ENCODE data around the gene RASL12. TPM values are rescaled to one million over a fixed set of nuclear protein-coding genes. Genes with fewer than 3 reads are reported as not detected.

RASL12 gene
- total and polyA plus RNA-seq, 2 of the 4 experiments (the other 2 are of a cell fraction), result 0.18 to 0.22 TPM

DNA sequence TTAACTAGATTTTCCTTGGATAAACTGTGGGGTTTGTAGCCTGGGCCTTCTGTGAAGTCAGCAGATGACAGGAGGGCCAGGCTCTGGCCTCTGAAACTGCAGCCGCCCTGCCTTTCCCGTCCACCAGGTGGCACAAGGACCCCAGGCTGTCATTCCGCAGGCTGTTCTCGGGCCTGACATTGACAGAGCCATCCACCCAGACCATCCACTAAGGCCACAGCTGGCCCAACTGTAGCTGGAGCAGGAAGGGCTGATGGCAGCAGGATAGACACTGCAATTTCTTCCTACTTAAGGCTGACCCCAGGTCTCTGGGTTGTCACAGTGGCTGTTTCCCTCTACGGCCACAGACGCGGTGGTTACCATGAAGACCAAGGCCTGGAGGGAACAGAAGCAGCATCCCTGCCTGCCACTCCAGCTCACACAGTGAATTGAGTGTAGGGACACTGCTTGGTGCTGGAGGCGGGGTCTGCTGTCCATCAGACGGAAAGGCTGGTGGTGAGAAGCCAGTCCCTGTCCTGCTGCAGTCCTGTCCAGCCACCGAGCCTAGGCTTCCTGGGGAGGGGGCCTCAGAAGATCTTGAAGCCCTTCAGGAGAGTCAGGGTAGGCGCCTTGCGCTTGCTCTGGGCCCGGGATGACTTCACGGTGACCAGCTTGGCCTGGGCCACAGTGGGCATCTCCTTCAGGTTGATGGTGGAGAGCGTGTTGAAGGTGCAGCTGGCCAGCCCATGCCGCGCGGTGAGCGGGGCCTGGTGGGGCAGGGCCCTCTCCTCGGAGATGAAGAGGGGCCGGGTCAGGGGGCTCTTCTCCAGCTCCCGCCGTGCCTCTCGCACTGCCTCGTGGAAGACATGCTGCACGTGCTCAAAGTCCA, 13.2 kb downstream of the RASL12 start:
- no peak overlapping the region for H2BK15ac ChIP-seq (ENCODE audit: low read depth, low read length)
- H2BK5ac ChIP-seq (ENCODE audit: low read depth, low read length, poor library complexity, severe bottlenecking), result no peak overlapping the region
- no peak overlapping the region for H3K4me3 ChIP-seq (ENCODE audit: insufficient read depth, low read depth, low read length)
- H4K91ac ChIP-seq (ENCODE audit: insufficient read depth, low read depth, low read length), result no peak overlapping the region
- no peak overlapping the region for H3K9ac ChIP-seq (ENCODE audit: low read depth, low read length)
- H3K36me3 ChIP-seq (ENCODE audit: control insufficient read depth, insufficient read depth, low read length), result no peaks in the 10 kb centered on the region
- H4K5ac ChIP-seq (ENCODE audit: low read depth, low read length), result no peak overlapping the region
- no peak overlapping the region for H3K23ac ChIP-seq (ENCODE audit: low read depth, low read length)
- no peaks in the 10 kb centered on the region for H3K9me3 ChIP-seq (ENCODE audit: control insufficient read depth, insufficient read depth, low read length)
- no peak overlapping the region for H4K8ac ChIP-seq (ENCODE audit: low read depth in 2 of 2, low read length in 2 of 2)
- CTCF ChIA-PET, result interaction anchor here (0.6 to 4.9 kb wide), 7 partner anchors 8 to 47 kb away, joined by 3 to 74 read pairs (median 8); no protein-coding TSS in a partner anchor
- no peaks in the 10 kb centered on the region for H4K20me1 ChIP-seq (ENCODE audit: insufficient read depth, low read length)
- peak overlapping the region; percentile 63; the same call in 1 of the 2 replicates for H2AK5ac ChIP-seq (ENCODE audit: low read depth, low read length)
- H2BK20ac ChIP-seq (ENCODE audit: low read depth, low read length), result peak overlapping the region; percentile 20; the same call in 1 of the 2 replicates
- intact Hi-C loops (cut with micrococcal nuclease) (loop anchor here (1.0 to 2.0 kb wide), 3 partner anchors 29 to 128 kb away; no protein-coding TSS in a partner anchor), dilution Hi-C loops (cut with HindIII; ENCODE audit: low sequenced_read_pairs, unreplicated experiment) (no loop called here), in situ Hi-C loops (cut with MboI; ENCODE audit: low sequenced_read_pairs) (loop anchor here (5.0 kb wide), 1 partner anchor 33 kb away; no protein-coding TSS in a partner anchor)
- ATAC-seq (ENCODE audit: low read depth), result peak; percentile 85
- POLR2A ChIA-PET (ENCODE audit: unreplicated experiment), result no interaction called here
- peak; percentile 68 for DNase-seq
- H3K14ac ChIP-seq (replicated peaks; ENCODE audit: low read depth, low read length), result no peak overlapping the region; the same call in 1 of the 2 replicates
- peak; percentile 100 for TF ChIP-seq SMC3 (IDR thresholded peaks at IDR 0.05; ENCODE audit: low read depth, low read length)
- no peak for TF ChIP-seq FOS (IDR thresholded peaks at IDR 0.05; ENCODE audit: low read depth, low read length)
- peak; percentile 97 for TF ChIP-seq RAD21 (IDR thresholded peaks at IDR 0.05; ENCODE audit: low read length)
- TF ChIP-seq RCOR1 (IDR thresholded peaks at IDR 0.05; ENCODE audit: insufficient replicate concordance, low read length), result no peak
- no peak for TF ChIP-seq CEBPB (IDR thresholded peaks at IDR 0.05; ENCODE audit: low read depth, low read length)
- TF ChIP-seq BHLHE40 (IDR thresholded peaks at IDR 0.05; ENCODE audit: low read depth, low read length), result no peak
- TF ChIP-seq POLR2A (IDR thresholded peaks at IDR 0.05; ENCODE audit: low read depth, low read length), result 0 out of 2 replicates have a peak, but pooled peaks have one; percentile 42
- TF ChIP-seq, protein P1, sequence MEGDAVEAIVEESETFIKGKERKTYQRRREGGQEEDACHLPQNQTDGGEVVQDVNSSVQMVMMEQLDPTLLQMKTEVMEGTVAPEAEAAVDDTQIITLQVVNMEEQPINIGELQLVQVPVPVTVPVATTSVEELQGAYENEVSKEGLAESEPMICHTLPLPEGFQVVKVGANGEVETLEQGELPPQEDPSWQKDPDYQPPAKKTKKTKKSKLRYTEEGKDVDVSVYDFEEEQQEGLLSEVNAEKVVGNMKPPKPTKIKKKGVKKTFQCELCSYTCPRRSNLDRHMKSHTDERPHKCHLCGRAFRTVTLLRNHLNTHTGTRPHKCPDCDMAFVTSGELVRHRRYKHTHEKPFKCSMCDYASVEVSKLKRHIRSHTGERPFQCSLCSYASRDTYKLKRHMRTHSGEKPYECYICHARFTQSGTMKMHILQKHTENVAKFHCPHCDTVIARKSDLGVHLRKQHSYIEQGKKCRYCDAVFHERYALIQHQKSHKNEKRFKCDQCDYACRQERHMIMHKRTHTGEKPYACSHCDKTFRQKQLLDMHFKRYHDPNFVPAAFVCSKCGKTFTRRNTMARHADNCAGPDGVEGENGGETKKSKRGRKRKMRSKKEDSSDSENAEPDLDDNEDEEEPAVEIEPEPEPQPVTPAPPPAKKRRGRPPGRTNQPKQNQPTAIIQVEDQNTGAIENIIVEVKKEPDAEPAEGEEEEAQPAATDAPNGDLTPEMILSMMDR (conservative IDR thresholded peaks at IDR 0.05; ENCODE audit: low read depth, low read length), result peak; percentile 97
- no peak for TF ChIP-seq MXI1 (IDR thresholded peaks at IDR 0.05; ENCODE audit: borderline replicate concordance, low read depth, low read length)
- TF ChIP-seq MAZ (IDR thresholded peaks at IDR 0.05; ENCODE audit: borderline replicate concordance, low read depth, low read length), result no peak
- no peak for TF ChIP-seq MAFK (IDR thresholded peaks at IDR 0.05; ENCODE audit: low read depth, low read length)
- H2BK120ac ChIP-seq (ENCODE audit: low read depth, low read length), result peak overlapping the region; percentile 44; the same call in 1 of the 2 replicates
- H3K79me1 ChIP-seq (ENCODE audit: low read depth in 1 of 2, low read length in 2 of 2), result no peaks in the 10 kb centered on the region; a peak in 1 of 4 replicates
- H2AFZ ChIP-seq (replicated peaks; ENCODE audit: low read length, poor library complexity), result peak overlapping the region; percentile 58
- no peak overlapping the region for H3K56ac ChIP-seq (ENCODE audit: extremely low read depth, insufficient read depth, low read length)
- H2AK9ac ChIP-seq (replicated peaks; ENCODE audit: low read depth, low read length, poor library complexity), result peak overlapping the region; percentile 70
- H3K9me1 ChIP-seq (ENCODE audit: insufficient read depth, low read length), result peaks cover 23% of the 10 kb centered on the region
- H3K4ac ChIP-seq (ENCODE audit: low read depth, low read length), result peak overlapping the region; percentile 60
- no peak overlapping the region for H3K4me2 ChIP-seq (ENCODE audit: low read depth, low read length)
- peaks cover 21% of the 10 kb centered on the region for H3K4me1 ChIP-seq (ENCODE audit: control insufficient read depth, insufficient read depth, low read length)
- BruUV-seq (replicated peaks), result no TSS peak
- H3K27me3 ChIP-seq (ENCODE audit: control insufficient read depth, insufficient read depth, low read length), result peaks cover 3% of the 10 kb centered on the region
- no peak overlapping the region for H3K27ac ChIP-seq (ENCODE audit: insufficient read depth, low read length)
- no peak overlapping the region for H3K18ac ChIP-seq (ENCODE audit: low read depth, low read length)
- WGBS, 2 experiments (ENCODE audit: extremely low coverage in 2 of 2, insufficient read length in 1 of 2), result 18% methylated on average over 2 of the region's 26 CpGs; no CpG with 5 or more reads in 1 of the 2 experiments

All from IMR-90 (cell line).